Islet precursor cell (in vitro differentiated cells): ENCODE results near the gene A1BG.

Experiments used
- DNase-seq: peaks from one replicate; pipeline ENCODE4 v3.0.0-alpha.2; 2018

A1BG gene

DNA sequence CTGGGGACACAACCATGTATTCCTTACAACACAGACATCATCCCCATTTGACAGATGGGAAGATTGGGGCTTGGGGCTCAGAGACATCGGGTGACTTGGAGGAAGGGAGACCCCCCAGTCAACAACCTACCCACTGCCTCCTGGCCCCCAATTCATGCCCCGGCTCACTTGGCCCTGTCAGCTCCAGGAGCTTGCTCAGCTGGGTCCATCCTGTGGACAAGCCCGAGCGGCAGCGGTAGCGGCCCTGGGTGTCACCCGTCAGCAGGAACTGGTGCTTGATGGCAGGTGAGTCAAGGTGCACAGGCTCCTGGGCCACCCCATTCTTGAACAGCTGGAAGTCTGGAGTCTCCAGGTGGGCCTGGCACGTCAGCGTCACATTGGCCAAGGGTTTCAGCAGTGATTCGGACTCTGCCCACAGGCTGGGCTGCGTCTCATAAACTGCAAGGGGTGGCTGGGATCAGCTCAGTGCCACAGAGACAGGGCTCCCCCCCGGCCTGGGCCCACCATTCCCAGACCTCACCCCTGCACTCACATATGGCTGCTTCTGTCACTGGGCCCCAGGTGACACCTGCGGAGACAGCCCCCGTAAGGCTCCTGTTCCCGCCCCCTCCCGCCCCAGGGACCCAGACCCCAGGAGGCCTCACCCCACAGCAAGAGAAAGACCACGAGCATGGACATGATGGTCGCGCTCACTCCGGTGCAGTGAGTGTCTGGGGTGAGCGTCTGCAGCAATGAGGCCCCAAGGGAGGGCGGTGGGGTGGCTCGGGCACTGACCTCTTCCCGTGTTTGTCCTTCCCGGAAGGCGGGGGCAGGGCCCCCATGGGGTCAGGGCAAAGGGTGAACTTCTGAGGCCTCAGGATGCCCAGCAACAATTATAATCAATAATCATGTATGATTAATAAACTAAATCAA is at the start of gene A1BG:
A1BG (minus strand) TSS at position 733 of the 912 bp plus-strand sequence; CDS start at position 678, 55 bp downstream.
- no peak for DNase-seq

DNA sequence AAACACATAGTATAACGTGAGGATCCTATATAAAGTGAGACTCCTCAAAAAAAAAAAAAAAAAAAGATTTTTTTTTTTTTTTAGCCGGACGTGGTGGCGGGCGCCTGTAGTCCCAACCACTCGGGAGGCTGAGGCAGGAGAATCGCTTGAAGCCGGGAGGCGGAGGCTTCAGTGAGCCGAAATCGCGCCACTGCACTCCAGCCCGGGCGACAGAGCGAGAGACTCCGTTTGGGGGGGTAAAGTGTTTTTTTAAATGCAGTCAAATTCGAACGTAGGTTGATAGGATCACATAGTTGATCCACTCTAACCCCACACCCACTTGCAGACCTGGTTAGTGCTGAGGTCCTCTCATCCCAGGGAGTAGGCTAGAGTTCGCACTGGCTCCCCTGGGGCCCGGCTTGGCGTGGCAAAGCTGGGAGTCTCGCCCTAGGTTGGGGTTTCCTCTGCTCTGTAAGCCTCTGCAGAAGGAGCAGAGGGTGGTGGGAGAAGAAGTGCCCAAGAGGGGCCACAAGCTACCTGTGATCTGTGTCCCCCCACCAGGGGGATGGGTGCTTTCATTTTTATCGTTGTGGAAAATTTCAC is 48.6 kb upstream of the A1BG start:
- no peak for DNase-seq

DNA sequence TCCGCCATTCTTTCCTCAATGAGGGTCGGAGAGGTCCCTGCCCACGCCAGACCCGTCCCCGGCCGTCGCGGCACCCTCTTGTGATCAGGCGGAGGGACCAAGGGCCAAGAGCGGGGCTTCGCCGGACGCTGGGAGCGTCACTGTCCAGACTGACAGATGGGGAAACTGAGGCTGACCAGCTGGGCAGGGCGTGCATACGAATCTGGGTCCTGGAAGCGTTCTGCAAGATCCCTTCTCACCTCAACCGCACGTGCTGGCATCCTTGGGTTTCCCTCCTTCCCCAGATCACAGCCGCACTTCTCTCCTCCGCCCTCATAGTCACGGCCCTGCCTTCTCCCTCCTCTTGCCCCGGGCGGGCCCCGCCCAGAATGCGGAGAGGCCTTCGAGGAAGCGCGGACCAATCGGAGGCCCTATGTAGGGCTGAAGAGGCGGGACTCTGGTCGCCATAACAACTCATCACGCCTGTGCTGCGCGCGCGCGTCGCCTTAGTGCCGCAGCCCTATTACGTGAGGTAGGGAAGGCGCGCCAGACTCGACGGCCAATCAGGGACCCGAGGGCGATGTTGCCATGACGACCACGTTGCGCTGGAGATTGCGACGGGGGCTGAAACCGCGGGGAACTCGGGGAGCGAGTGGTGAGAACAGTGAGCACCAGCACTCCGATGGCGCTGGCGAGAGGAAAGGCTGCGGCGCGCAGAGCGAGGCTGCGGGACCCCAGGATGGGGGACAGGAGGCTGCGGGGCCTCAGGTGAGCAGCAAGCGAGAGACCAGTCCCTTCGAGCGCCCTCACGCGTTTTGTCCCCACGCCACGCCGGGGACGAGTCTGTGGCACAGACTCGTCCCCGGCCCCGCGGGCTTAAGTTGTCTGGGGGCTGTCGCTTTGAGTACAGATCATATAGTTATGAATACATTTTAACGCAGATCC is 47.9 kb upstream of the A1BG start:
- peak; percentile 100 for DNase-seq

DNA sequence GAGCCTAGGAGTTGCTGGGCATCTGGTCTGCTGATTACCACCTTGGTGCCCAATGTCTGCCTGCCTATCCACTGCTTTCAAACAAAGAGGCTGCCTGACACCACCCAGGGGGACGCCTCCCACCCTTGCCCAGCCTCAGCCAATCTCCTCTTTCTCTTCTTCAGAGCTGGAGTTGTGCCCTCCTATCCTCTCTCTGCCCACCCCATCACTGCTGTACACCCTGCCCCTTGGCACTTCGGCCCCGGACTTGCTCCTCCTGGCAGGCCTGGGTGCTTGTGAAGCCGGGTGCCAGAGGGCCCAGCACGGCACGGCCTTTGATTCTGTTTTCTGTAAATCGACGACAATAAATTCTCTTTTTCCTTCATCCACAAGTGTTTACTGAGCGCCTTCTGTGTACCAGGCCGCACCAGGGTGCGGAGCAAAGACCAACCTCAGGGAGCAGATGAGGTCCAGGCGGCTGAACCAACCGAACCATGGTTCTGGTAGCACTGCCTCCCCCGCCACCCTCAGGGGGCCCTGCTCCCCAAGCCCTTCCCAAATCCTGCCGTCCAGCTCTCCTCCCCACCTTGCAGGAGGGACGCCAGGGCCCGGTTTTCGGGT is 47.1 kb upstream of the A1BG start:
- no peak for DNase-seq

DNA sequence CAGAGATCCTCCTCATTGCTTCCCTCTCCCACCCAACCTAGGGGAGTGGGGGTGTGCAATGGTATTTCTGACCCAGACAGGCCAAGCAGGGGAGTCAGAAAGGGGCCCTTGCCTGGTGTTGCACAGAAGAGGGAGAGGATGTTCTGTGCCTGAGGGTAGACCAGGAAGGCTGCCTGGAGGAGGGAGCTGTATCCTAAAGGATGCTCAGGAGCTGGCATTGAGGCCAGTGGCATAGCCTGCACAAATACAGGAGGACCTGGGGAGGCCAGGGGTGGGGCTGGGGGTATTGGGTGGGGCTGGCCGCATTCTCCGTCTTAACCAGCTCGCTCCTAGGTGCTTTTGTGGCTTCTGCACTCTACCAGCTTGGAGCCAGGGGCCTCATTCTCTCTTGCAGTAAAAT is 46.6 kb upstream of the A1BG start:
- no peak for DNase-seq

DNA sequence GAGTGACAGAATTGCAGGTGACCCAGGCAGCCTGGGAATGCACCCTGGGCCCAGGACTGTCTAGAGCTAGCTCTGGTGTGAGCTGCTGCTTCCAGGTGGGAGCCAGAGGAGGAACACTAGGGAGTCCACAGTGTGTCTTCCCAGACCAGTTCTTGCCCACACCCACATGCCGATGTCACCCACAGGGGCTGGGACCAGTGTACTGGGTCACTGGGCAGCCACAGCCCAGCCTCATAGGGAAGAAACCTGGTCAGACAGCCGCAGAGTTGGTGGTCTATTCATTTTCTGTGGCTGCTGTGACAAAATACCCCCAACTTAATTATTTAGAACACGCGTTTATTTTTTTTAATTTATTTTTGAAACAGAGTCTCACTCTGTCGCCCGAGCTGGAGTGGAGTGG is 45.3 kb upstream of the A1BG start:
- no peak for DNase-seq

DNA sequence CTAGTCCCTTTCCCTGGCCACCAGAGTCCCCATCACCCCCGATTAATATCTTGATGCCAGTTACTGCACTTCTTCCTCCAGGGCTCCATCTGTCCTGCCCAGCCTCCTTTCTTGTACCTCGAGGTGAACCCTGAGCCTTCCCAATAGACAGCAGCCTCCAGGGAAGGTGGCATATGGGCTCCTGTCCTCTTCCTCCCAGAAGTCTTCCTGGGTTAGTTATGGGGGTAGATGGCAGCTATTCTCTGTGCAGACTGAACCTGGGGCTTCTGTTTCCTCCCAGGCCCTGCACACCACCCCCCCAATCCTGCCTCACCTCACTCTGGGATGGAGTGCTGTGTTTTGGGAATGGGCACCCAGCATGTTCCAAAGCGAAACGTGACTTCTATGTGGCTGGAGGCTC is 44.8 kb upstream of the A1BG start:
- no peak for DNase-seq

- DNase-seq, result no peak
Measured at GRCh38 chr19:58397533-58398037, 44.3 kb upstream of the A1BG start.

GRCh38 chr19:58396691-58397532 is 43.6 kb upstream of the A1BG start:
- DNase-seq, result no peak

DNA sequence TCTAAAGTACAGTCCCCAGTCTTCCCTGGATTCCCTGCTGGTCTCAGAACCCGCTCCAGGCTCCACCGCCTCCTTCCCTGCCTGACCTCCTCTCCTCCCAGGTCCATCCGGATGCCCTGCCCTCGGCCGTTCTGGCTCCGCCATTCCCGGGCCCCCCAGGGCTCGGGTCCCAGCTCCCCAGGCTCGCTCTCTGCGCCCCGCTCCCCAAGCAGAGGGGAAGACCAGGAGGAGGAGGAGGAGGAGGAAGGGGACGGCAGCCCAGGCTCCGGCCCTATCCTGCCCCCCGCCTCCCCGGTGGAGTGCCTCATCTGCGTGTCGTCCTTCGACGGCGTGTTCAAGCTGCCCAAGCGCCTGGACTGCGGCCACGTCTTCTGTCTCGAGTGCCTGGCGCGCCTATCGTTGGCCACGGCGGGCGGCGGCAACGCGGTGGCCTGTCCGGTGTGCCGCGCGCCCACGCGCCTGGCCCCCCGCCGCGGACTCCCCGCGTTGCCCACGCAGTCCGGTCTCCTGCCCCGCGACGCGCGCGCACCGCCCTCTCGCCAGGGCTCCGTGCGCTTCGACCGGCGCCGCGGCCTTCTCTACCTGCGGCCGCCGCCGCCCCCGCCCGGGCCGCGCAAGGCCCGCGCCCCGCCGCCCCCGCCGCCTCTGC is 42.8 kb upstream of the A1BG start:
- no peak for DNase-seq

- peak; percentile 90 for DNase-seq
Measured at GRCh38 chr19:58395220-58395978, 42.1 kb upstream of the A1BG start, which contains the start of gene RNF225. TSS of gene RNF225 (plus strand) at chr19:58395656. CDS start at chr19:58396090, 434 bp downstream.

DNA sequence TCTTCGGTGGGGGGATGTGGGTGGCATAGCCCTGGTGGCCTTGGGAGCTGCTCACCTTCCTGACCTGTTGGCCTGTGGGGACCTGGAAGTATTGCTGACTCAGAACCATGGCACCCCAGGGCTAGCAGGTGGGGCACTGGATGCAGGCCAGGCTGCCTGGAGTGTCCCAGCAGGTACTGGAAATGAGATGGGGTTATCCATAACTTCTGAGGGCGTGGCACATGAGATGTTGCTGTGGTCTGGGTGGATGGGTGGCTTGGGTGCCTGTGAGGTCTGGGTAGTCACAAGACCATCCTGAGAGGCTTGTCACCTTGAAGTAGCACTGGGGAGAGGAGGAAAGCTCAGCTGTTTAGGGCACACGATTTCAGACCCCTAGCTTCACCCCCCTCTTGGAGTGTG is 41.5 kb upstream of the A1BG start:
- no peak for DNase-seq

GRCh38 chr19:58393725-58394033 is 40.4 kb upstream of the A1BG start:
- no peak for DNase-seq

- DNase-seq, result no peak
Measured at GRCh38 chr19:58392945-58393724, 39.8 kb upstream of the A1BG start.

- DNase-seq, result no peak
Measured at GRCh38 chr19:58388175-58388526, 34.9 kb upstream of the A1BG start.

GRCh38 chr19:58387338-58388174 is 34.3 kb upstream of the A1BG start:
- DNase-seq, result peak; percentile 53

GRCh38 chr19:58386576-58387337 is 33.5 kb upstream of the A1BG start, which contains the start of gene RPS5:
TSS of gene RPS5 (plus strand) at chr19:58387269. CDS start at chr19:58388138, 869 bp downstream.
- DNase-seq, result peak; percentile 98
